Ishikawa (cell line): Measurements from ENCODE around the gene ZNF74.

Experiments
- CEBPB ChIP-seq: IDR thresholded peaks from 2 replicates; pipeline ENCODE4 v1.6.1; 2012
- CREB1 ChIP-seq: IDR thresholded peaks from 2 replicates; pipeline ENCODE4 v1.6.1; 2012; ENCODE audit warnings: low read depth
- EGR1 ChIP-seq: IDR thresholded peaks from 2 replicates; pipeline ENCODE4 v1.6.1; 2012
- EP300 ChIP-seq: IDR thresholded peaks from 2 replicates; pipeline ENCODE4 v1.6.1; 2012; ENCODE audit warnings: borderline replicate concordance
- FOXM1 ChIP-seq: IDR thresholded peaks from 2 replicates; pipeline ENCODE4 v1.6.1; 2012; ENCODE audit warnings: low read depth, borderline replicate concordance
- MAX ChIP-seq: IDR thresholded peaks from 2 replicates; pipeline ENCODE4 v1.6.1; 2012
- RAD21 ChIP-seq: IDR thresholded peaks from 2 replicates; pipeline ENCODE4 v1.6.1; 2012; ENCODE audit warnings: low read depth
- REST ChIP-seq: IDR thresholded peaks from 2 replicates; pipeline ENCODE4 v1.6.1; 2012; ENCODE audit warnings: low read depth, mild to moderate bottlenecking
- TAF1 ChIP-seq: IDR thresholded peaks from 2 replicates; pipeline ENCODE4 v1.6.1; 2012; ENCODE audit warnings: low read depth, mild to moderate bottlenecking
- TCF12 ChIP-seq: IDR thresholded peaks from 2 replicates; pipeline ENCODE4 v1.6.1; 2012; ENCODE audit warnings: low read depth
- TEAD4 ChIP-seq: IDR thresholded peaks from 2 replicates; pipeline ENCODE4 v1.6.1; 2012
- YY1 ChIP-seq: IDR thresholded peaks from 2 replicates; pipeline ENCODE4 v1.6.1; 2012; ENCODE audit warnings: low read depth
- ZBTB7A ChIP-seq: IDR thresholded peaks from 2 replicates; pipeline ENCODE4 v1.6.1; 2012; ENCODE audit warnings: low read depth

- TF ChIP-seq TEAD4 (no peak), RAD21 (no peak), REST (no peak), CEBPB (no peak), TCF12 (no peak), ZBTB7A (no peak), EP300 (no peak), MAX (no peak), EGR1 (no peak), YY1 (no peak), FOXM1 (no peak), TAF1 (no peak), CREB1 (no peak)
Observed at GRCh38 chr22:20432244-20432686, 38.3 kb downstream of the ZNF74 start.
